Limb (tissue), 2 donors: Measurements from ENCODE around the gene GLYATL3.
A peak's percentile ranks its signal among the peaks of the same experiment; 100 is the strongest.
"Not testable (repeated sequence)": the region's sequence is repeated elsewhere in the genome, so short reads cannot be mapped to it uniquely, and the experiment has no call there.

ENCODE experiments used
- DNase-seq, 2 donors: peaks; one replicate each; pipeline ENCODE4 v3.0.0-alpha.2; 2016; ENCODE audit errors: extremely low spot score in 2 of 2

Gene GLYATL3

GRCh38 chr6:49499623-49500022 is at the start of gene GLYATL3:
Gene GLYATL3, plus strand, starts transcription at chr6:49499923. Its CDS starts 12,068 bp downstream, at chr6:49511991.
- no peak for DNase-seq

GRCh38 chr6:49453221-49453620 is 46.5 kb upstream of the GLYATL3 start:
- no peak for DNase-seq

GRCh38 chr6:49454787-49455709 is 44.7 kb upstream of the GLYATL3 start:
- DNase-seq = no peak

GRCh38 chr6:49457771-49458170 is 42.0 kb upstream of the GLYATL3 start:
- DNase-seq = no peak

GRCh38 chr6:49462071-49462470 is 37.7 kb upstream of the GLYATL3 start:
- DNase-seq = no peak

- DNase-seq = no peak
These were observed 37.2 kb upstream of the GLYATL3 start for GRCh38 chr6:49462599-49462926.

GRCh38 chr6:49462927-49463611 is 36.7 kb upstream of the GLYATL3 start, which contains the start of the genes CENPQ and MMUT:
Gene CENPQ, plus strand, starts transcription at chr6:49463370. Its CDS starts 6,807 bp downstream, at chr6:49470177.
Gene MMUT, minus strand, starts transcription at chr6:49463253. Its CDS starts 3,787 bp downstream, at chr6:49459466.
- DNase-seq = peak; percentile 94 to 97

- no peak for DNase-seq
These were observed 36.1 kb upstream of the GLYATL3 start for GRCh38 chr6:49463612-49463967.

GRCh38 chr6:49464691-49465090 is 35.0 kb upstream of the GLYATL3 start:
- DNase-seq = no peak

- no peak for DNase-seq
These were observed 31.7 kb upstream of the GLYATL3 start for GRCh38 chr6:49468042-49468441.

- DNase-seq = not testable (repeated sequence)
These were observed 23.2 kb upstream of the GLYATL3 start for GRCh38 chr6:49476564-49476963.

- no peak for DNase-seq
These were observed 20.3 kb upstream of the GLYATL3 start for GRCh38 chr6:49479308-49479970.

- not testable (repeated sequence) for DNase-seq
These were observed 17.9 kb upstream of the GLYATL3 start for GRCh38 chr6:49481846-49482245.

GRCh38 chr6:49483380-49483779 is 16.3 kb upstream of the GLYATL3 start:
- DNase-seq = not testable (repeated sequence)

GRCh38 chr6:49490633-49491032 is 9.1 kb upstream of the GLYATL3 start:
- no peak for DNase-seq

- DNase-seq = no peak
These were observed 2.4 kb upstream of the GLYATL3 start for GRCh38 chr6:49497304-49497703.

- no peak for DNase-seq
These were observed 597 bp upstream of the GLYATL3 start for GRCh38 chr6:49499126-49499525.

GRCh38 chr6:49504666-49505065 is 4.9 kb downstream of the GLYATL3 start:
- no peak for DNase-seq

GRCh38 chr6:49506569-49507111 is 6.9 kb downstream of the GLYATL3 start:
- no peak for DNase-seq

- DNase-seq = no peak
These were observed 9.6 kb downstream of the GLYATL3 start for GRCh38 chr6:49509342-49509741.

GRCh38 chr6:49513153-49513989 is 13.6 kb downstream of the GLYATL3 start:
- no peak for DNase-seq
